Ovary (tissue), 3 donors: ENCODE measurements around the gene DCTD.

Experiments used
- CTCF ChIP-seq, 3 donors: fragments of 450-650 bp in 2 of 3; fragments of 200-600 bp in 1 of 3; IDR thresholded peaks; one replicate each; pipeline versions ENCODE4 v1.5.1 to v1.8.0; 2016 to 2022; ENCODE audit warnings: antibody characterized with exemption in 3 of 3, mild to moderate bottlenecking in 1 of 3
- POLR2A ChIP-seq: fragments of 450-650 bp; IDR thresholded peaks from one replicate; pipeline ENCODE4 v1.6.1; 2017; ENCODE audit warnings: antibody characterized with exemption, mild to moderate bottlenecking, moderate library complexity
- donor health status: DM: no; HTN: no; CAD: no.

GRCh38 chr4:182886768-182887167 is 30.4 kb downstream of the DCTD start:
- TF ChIP-seq POLR2A, result no peak
- no peak for TF ChIP-seq CTCF (IDR thresholded peaks at IDR 0.05)
